Neural progenitor cell (in vitro differentiated cells): ENCODE data around the gene RELL1.

Experiments used
- CTCF ChIP-seq: fragments of 200-600 bp; sonication (generic); IDR thresholded peaks from 2 replicates; pipeline ENCODE4 v1.5.1; 2017; ENCODE audit warnings: antibody characterized with exemption, mild to moderate bottlenecking
- EZH2 ChIP-seq: fragments of 200-600 bp; sonication (generic); IDR thresholded peaks from 2 replicates; pipeline ENCODE4 v1.6.1; 2017; ENCODE audit warnings: antibody characterized with exemption, mild to moderate bottlenecking, moderate library complexity

- no peak for TF ChIP-seq CTCF
- no peak for TF ChIP-seq EZH2
Measured at GRCh38 chr4:37689353-37690095, 3.3 kb upstream of the RELL1 start.
